A549 (cell line): ENCODE data around the gene RTL1. TPM values are rescaled to one million over a fixed set of nuclear protein-coding genes. Genes with fewer than 3 reads are reported as not detected.

Experiments
- ATAC-seq, 2 experiments: fragments of 200-7000 bp in 1 of 2; fragments of >200 bp in 1 of 2; cut with Nextera tagmentation in 1 of 2; cut with Tn5 transposase in 1 of 2; 3 replicates each; pipeline versions ENCODE4 v1.8.0 to v1.9.1; 2018 to 2020; ENCODE audit warnings: mild to moderate bottlenecking in 1 of 2, moderate library complexity in 1 of 2
- CTCF ChIA-PET: fragments of 300-600 bp; sonication (Branson Sonifier 250); formaldehyde crosslinking; extraction: SDS; loops from one replicate; lab custom pipeline; 2021; ENCODE audit warnings: antibody characterized with exemption, inconsistent platforms; lab: Yijun Ruan, JAX
- POLR2A ChIA-PET: fragments of 350-600 bp; formaldehyde crosslinking; extraction: SDS; loops from one replicate; lab custom pipeline; 2021; ENCODE audit warnings: antibody characterized with exemption, inconsistent platforms; lab: Yijun Ruan, JAX
- DNase-seq, 2 experiments: peaks; one replicate each; pipeline versions ENCODE4 v3.0.0 to v3.0.0-alpha.2; 2011 to 2016; ENCODE audit warnings: low read depth in 1 of 2, low spot score in 1 of 2
- FAIRE-seq: peaks from 2 replicates; lab custom pipeline; 2011; peaks lifted over from hg19 to GRCh38; lab: Jason Lieb, UNC
- H3K27ac ChIP-seq, 2 experiments: fragments of >200 bp; sonication (Bioruptor Twin); formaldehyde crosslinking; 3 replicates each; pipeline ENCODE4 v1.5.1; 2016 to 2017
- H3K4me1 ChIP-seq: fragments of >200 bp; sonication (Bioruptor Twin); formaldehyde crosslinking; 3 replicates; pipeline ENCODE4 v1.6.1; 2016
- H3K4me2 ChIP-seq: fragments of >200 bp; sonication (Bioruptor Twin); formaldehyde crosslinking; 3 replicates; pipeline ENCODE4 v1.6.1; 2016
- H3K4me3 ChIP-seq: fragments of >200 bp; sonication (Bioruptor Twin); formaldehyde crosslinking; 3 replicates; pipeline ENCODE4 v1.5.1; 2016
- H3K9me3 ChIP-seq: fragments of >200 bp; sonication (Bioruptor Twin); formaldehyde crosslinking; 3 replicates; pipeline ENCODE4 v1.6.1; 2016
- EHMT2 ChIP-seq: fragments of 200-600 bp; sonication (generic); IDR thresholded peaks from 2 replicates; pipeline ENCODE4 v1.6.1; 2016; ENCODE audit warnings: antibody characterized with exemption, low read depth, mild to moderate bottlenecking, moderate library complexity
- EP300 ChIP-seq, 2 experiments: fragments of >200 bp; sonication (Bioruptor Twin); formaldehyde crosslinking; IDR thresholded peaks; 2 replicates in 1 of 2; 3 replicates in 1 of 2; pipeline ENCODE4 v1.6.1; 2016 to 2017
- ESRRA ChIP-seq: fragments of 150-350 bp; IDR thresholded peaks from 2 replicates; pipeline ENCODE4 v1.6.1; 2014; ENCODE audit warnings: mild to moderate bottlenecking, low read length, borderline replicate concordance
- HOXA7 ChIP-seq: fragments of 250-450 bp; sonication (Bioruptor Pico); IDR thresholded peaks from 2 replicates; pipeline ENCODE4 v1.5.0; 2020; ENCODE audit warnings: mild to moderate bottlenecking, moderate library complexity
- JUN ChIP-seq, 2 experiments: fragments of >200 bp; sonication (Bioruptor Twin); formaldehyde crosslinking; IDR thresholded peaks; 2 replicates in 1 of 2; 3 replicates in 1 of 2; pipeline ENCODE4 v1.6.1; 2016 to 2017
- KDM5A ChIP-seq: fragments of 200-600 bp; sonication (generic); IDR thresholded peaks from 2 replicates; pipeline ENCODE4 v1.6.1; 2016; ENCODE audit warnings: antibody characterized with exemption, mild to moderate bottlenecking
- NFE2L2 ChIP-seq: fragments of 150-350 bp; conservative IDR thresholded peaks from 2 replicates; pipeline ENCODE4 v1.6.1; 2014; ENCODE audit warnings: low read length
- RCOR1 ChIP-seq: fragments of 150-350 bp; IDR thresholded peaks from 2 replicates; pipeline ENCODE4 v1.6.1; 2014; ENCODE audit warnings: antibody characterized with exemption, low read length, low read depth
- ZC3H11A ChIP-seq: fragments of 450-650 bp; IDR thresholded peaks from 2 replicates; pipeline ENCODE4 v1.6.1; 2014; ENCODE audit warnings: antibody characterized with exemption, mild to moderate bottlenecking
- ZNF302 ChIP-seq: fragments of 250-450 bp; sonication (Bioruptor Pico); IDR thresholded peaks from 2 replicates; pipeline ENCODE4 v1.9.0; 2021; ENCODE audit warnings: inconsistent platforms, mild to moderate bottlenecking, moderate library complexity
- WGBS: methylation state at CpG from one replicate; pipeline ENCODE4 v1.1.6; 2017; ENCODE audit errors: missing lambda C conversion rate; 5-methylcytosine and 5-hydroxymethylcytosine counted together
- polyA plus RNA-seq, 4 experiments: library from polyadenylated mRNA; depleted of rRNA in 3 of 4; stranded (reverse); fragments of >200 nt; fragmentation: RNase III in 1 of 4; extraction: RNeasy Plus Mini Kit Qiagen cat#74134 plus additional on column Dnase treatment in 1 of 4; gene quantifications; 2 replicates in 3 of 4; 3 replicates in 1 of 4; pipeline ENCODE4 v1.2.3, GENCODE V29; 2011 to 2017
- TF ChIP-seq, protein P1 (sequence below): fragments of 450-650 bp; IDR thresholded peaks from 2 replicates; pipeline ENCODE4 v1.6.1; 2014; ENCODE audit warnings: antibody characterized with exemption
- TF ChIP-seq, protein P2 (sequence below): IDR thresholded peaks from 2 replicates; pipeline ENCODE4 v1.6.1; 2012
- TF ChIP-seq, protein P3 (sequence below): fragments of >200 bp; sonication (Bioruptor Twin); formaldehyde crosslinking; IDR thresholded peaks from 3 replicates; pipeline ENCODE4 v1.5.1; 2016
- TF ChIP-seq, protein P4 (sequence below): fragments of >200 bp; sonication (Bioruptor Twin); formaldehyde crosslinking; IDR thresholded peaks from 2 replicates; pipeline ENCODE4 v1.6.1; 2016

RTL1 gene
- polyA plus RNA-seq, 2 of the 4 experiments (the other 2 are of a cell fraction) = 0.01 TPM; not detected in 1

DNA sequence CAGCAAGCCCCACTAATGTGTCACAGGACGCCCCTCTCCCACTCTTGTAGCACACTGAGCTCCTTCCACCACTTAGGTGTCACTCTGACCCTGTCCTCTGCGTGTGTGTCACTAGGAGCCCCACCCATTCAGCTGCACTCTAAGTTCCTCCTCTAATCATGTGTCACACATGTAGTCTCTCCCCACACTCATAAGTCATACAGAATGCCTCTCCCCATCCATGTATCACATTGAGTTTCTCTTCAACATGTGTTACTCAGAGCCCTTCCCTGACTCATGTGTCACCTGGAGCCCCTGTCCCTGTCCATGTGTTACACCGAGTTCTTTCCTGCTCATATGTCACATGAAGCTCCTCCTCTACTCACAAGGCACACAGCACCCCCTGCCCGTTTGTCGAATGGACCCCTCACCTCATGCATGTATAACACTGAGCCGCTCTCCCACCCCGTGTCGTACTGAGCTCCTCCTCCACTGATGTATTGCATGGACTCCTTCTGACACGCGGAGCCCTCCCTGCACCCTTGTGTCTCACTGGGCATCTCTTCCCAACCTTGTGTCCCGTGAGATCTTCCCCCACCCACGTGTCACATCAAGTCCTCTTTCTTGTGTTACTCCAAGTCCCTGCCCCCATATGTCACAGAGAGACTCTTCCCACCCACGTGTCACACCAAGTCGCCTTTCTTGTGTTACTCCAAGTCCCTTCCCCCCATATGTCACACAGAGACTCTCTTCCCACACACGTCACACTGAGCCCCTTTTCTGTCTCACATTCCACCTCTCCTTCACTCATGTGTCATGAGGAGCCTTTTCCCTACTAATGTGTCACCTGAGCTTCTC is 31.0 kb downstream of the RTL1 start:
- peak; percentile 10 to 40; a peak in 3 of 6 replicates for ATAC-seq

DNA sequence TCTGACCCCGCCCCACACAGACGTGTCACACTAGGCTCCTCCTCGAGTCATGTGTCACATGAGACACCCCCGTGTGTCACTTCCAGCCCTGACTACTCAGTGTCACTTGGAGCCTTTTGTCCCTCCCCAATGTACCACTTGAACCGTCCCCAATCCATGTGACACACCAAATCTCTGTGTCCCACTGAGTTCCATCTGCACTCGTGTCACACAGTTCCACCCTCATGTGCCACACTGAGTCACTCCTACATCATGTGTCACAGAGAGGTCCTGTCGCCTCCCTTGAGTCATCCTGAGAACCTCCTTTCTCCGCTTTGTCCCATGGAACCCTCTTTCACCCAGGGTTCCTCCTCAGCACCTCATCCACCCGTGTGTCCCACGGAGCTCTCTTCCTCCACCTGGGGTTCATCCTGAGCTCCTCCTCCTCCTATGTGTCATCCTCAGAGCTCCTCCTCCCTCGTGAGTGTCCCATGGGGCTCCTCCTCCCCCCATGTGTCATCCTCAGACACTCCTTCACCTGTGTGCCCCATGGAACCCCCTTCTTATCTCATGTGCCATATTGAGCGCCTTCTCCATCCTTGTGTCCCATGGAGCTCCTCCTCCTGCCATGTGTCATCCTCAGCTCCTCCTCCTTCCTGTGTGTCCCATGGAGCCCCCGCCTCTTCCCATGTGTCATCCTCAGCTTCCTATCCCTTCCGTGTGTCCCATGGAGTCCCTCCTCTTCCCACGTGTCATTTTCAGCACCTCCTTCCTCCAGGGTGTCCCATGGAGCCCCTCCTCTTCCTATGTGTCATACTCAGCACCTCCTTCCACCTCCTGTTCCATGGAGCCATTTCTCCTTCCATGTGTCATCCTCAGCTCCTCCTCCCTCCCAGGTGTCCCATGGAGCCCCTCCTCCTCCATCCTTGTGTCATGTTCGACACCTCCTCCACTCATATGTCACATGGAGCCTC is 32.0 kb downstream of the RTL1 start:
- no peak for TF ChIP-seq EHMT2
- TF ChIP-seq, protein P1, sequence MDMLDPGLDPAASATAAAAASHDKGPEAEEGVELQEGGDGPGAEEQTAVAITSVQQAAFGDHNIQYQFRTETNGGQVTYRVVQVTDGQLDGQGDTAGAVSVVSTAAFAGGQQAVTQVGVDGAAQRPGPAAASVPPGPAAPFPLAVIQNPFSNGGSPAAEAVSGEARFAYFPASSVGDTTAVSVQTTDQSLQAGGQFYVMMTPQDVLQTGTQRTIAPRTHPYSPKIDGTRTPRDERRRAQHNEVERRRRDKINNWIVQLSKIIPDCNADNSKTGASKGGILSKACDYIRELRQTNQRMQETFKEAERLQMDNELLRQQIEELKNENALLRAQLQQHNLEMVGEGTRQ = 0 out of 2 replicates have a peak, but pooled peaks have one; percentile 34
- TF ChIP-seq, all 56 proteins: peak for 1
- Histone ChIP-seq H3K4me2 (no peak overlapping the region), H3K27ac (no peak overlapping the region), H3K4me3 (no peak overlapping the region), H3K4me1 (no peaks in the 10 kb centered on the region), H3K9me3 (no peaks in the 10 kb centered on the region)
- ATAC-seq (peak; percentile 55 to 63), DNase-seq (peak; percentile 32 to 55), FAIRE-seq (no peak)
- CTCF ChIA-PET = interaction anchor here (1.3 to 1.6 kb wide), 4 partner anchors 15 to 756 kb away, joined by 3 to 4 read pairs (median 4); no protein-coding TSS in a partner anchor
- POLR2A ChIA-PET = no interaction called here
- 63% methylated on average over 16 of the region's 16 CpGs for WGBS

More for the DNA sequence above, 31.0 kb downstream of the RTL1 start:
- H3K4me1 ChIP-seq = no peaks in the 10 kb centered on the region
- ChIA-PET POLR2A (no interaction called here), CTCF (interaction anchor here (0.8 to 1.6 kb wide), 6 partner anchors 8 to 755 kb away, joined by 3 to 4 read pairs (median 3); no protein-coding TSS in a partner anchor)
- DNase-seq = peak in 1 of 2 experiments; percentile 14
- no peak overlapping the region for H3K4me2 ChIP-seq
- TF ChIP-seq, protein P2, sequence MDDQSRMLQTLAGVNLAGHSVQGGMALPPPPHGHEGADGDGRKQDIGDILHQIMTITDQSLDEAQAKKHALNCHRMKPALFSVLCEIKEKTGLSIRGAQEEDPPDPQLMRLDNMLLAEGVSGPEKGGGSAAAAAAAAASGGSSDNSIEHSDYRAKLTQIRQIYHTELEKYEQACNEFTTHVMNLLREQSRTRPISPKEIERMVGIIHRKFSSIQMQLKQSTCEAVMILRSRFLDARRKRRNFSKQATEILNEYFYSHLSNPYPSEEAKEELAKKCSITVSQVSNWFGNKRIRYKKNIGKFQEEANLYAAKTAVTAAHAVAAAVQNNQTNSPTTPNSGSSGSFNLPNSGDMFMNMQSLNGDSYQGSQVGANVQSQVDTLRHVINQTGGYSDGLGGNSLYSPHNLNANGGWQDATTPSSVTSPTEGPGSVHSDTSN = no peak
- no peak for TF ChIP-seq ESRRA
- TF ChIP-seq KDM5A = no peak
- no peak for TF ChIP-seq NFE2L2
- TF ChIP-seq JUN (IDR thresholded peaks at IDR 0.05) = no peak
- TF ChIP-seq, protein P3, sequence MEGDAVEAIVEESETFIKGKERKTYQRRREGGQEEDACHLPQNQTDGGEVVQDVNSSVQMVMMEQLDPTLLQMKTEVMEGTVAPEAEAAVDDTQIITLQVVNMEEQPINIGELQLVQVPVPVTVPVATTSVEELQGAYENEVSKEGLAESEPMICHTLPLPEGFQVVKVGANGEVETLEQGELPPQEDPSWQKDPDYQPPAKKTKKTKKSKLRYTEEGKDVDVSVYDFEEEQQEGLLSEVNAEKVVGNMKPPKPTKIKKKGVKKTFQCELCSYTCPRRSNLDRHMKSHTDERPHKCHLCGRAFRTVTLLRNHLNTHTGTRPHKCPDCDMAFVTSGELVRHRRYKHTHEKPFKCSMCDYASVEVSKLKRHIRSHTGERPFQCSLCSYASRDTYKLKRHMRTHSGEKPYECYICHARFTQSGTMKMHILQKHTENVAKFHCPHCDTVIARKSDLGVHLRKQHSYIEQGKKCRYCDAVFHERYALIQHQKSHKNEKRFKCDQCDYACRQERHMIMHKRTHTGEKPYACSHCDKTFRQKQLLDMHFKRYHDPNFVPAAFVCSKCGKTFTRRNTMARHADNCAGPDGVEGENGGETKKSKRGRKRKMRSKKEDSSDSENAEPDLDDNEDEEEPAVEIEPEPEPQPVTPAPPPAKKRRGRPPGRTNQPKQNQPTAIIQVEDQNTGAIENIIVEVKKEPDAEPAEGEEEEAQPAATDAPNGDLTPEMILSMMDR = no peak
- TF ChIP-seq EP300 (IDR thresholded peaks at IDR 0.05) = no peak
- TF ChIP-seq ZC3H11A = no peak
- TF ChIP-seq, protein P4, sequence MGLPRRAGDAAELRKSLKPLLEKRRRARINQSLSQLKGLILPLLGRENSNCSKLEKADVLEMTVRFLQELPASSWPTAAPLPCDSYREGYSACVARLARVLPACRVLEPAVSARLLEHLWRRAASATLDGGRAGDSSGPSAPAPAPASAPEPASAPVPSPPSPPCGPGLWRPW = no peak
- TF ChIP-seq ZNF302 = no peak
- no peak for TF ChIP-seq HOXA7
- TF ChIP-seq RCOR1 = no peak
- WGBS = 78% methylated on average over 15 of the region's 15 CpGs
- no peak overlapping the region for H3K27ac ChIP-seq
- H3K4me3 ChIP-seq = no peak overlapping the region
- FAIRE-seq = no peak
- H3K9me3 ChIP-seq = no peaks in the 10 kb centered on the region
